ENCODE results near the gene SLC25A17.
"Not testable (repeated sequence)": the region's sequence is repeated elsewhere in the genome, so short reads cannot be mapped to it uniquely, and the experiment has no call there.

Gene SLC25A17

GRCh38 chr22:40759294-40759840 lies 59.8 kb downstream of the SLC25A17 start:
- TF ChIP-seq CTCF (IDR thresholded peaks at IDR 0.05): no peak
- no peaks in the 10 kb centered on the region for H3K36me3 ChIP-seq
- no peaks in the 10 kb centered on the region for H3K9me3 ChIP-seq
- no peak overlapping the region for H3K4me3 ChIP-seq (ENCODE audit: low read depth in 1 of 2, low read length in 1 of 2)
- no peaks in the 10 kb centered on the region for H3K27me3 ChIP-seq
- no peak overlapping the region for H3K27ac ChIP-seq
- H3K4me1 ChIP-seq (ENCODE audit: control insufficient read depth in 1 of 2, insufficient read depth in 1 of 2, low read depth in 1 of 2, low read length in 1 of 2): no peaks in the 10 kb centered on the region

- H3K4me3 ChIP-seq (ENCODE audit: low read depth in 1 of 2, low read length in 1 of 2); H3K9me3 ChIP-seq; H3K4me1 ChIP-seq (ENCODE audit: control insufficient read depth in 1 of 2, insufficient read depth in 1 of 2, low read depth in 1 of 2, low read length in 1 of 2); H3K27ac ChIP-seq; H3K36me3 ChIP-seq; H3K27me3 ChIP-seq: not testable (repeated sequence)
These were observed 60.3 kb downstream of the SLC25A17 start for GRCh38 chr22:40758851-40759250.

GRCh38 chr22:40758390-40758789 lies 60.8 kb downstream of the SLC25A17 start:
- no peak overlapping the region for H3K27ac ChIP-seq
- H3K4me3 ChIP-seq (ENCODE audit: low read depth in 1 of 2, low read length in 1 of 2): no peak overlapping the region
- H3K27me3 ChIP-seq: no peaks in the 10 kb centered on the region
- no peak for TF ChIP-seq CTCF (IDR thresholded peaks at IDR 0.05)
- no peaks in the 10 kb centered on the region for H3K9me3 ChIP-seq
- no peaks in the 10 kb centered on the region for H3K4me1 ChIP-seq (ENCODE audit: control insufficient read depth in 1 of 2, insufficient read depth in 1 of 2, low read depth in 1 of 2, low read length in 1 of 2)
- H3K36me3 ChIP-seq: no peaks in the 10 kb centered on the region

GRCh38 chr22:40757071-40757470 lies 62.1 kb downstream of the SLC25A17 start:
- H3K36me3 ChIP-seq: no peaks in the 10 kb centered on the region
- no peaks in the 10 kb centered on the region for H3K4me1 ChIP-seq (ENCODE audit: control insufficient read depth in 1 of 2, insufficient read depth in 1 of 2, low read depth in 1 of 2, low read length in 1 of 2)
- H3K27ac ChIP-seq: no peak overlapping the region
- no peak for TF ChIP-seq CTCF (IDR thresholded peaks at IDR 0.05)
- no peaks in the 10 kb centered on the region for H3K27me3 ChIP-seq
- no peaks in the 10 kb centered on the region for H3K9me3 ChIP-seq
- H3K4me3 ChIP-seq (ENCODE audit: low read depth in 1 of 2, low read length in 1 of 2): no peak overlapping the region

GRCh38 chr22:40753114-40753513 lies 66.0 kb downstream of the SLC25A17 start:
- Histone ChIP-seq H3K36me3 (no peaks in the 10 kb centered on the region), H3K27me3 (no peaks in the 10 kb centered on the region), H3K9me3 (no peaks in the 10 kb centered on the region), H3K4me3 (ENCODE audit: low read depth in 1 of 2, low read length in 1 of 2) (no peak overlapping the region), H3K27ac (no peak overlapping the region), H3K4me1 (ENCODE audit: control insufficient read depth in 1 of 2, insufficient read depth in 1 of 2, low read depth in 1 of 2, low read length in 1 of 2) (no peaks in the 10 kb centered on the region)
- no peak for TF ChIP-seq CTCF (IDR thresholded peaks at IDR 0.05)

GRCh38 chr22:40751250-40751649 lies 67.9 kb downstream of the SLC25A17 start:
- Histone ChIP-seq H3K27me3 (peaks cover 4% of the 10 kb centered on the region), H3K4me3 (ENCODE audit: low read depth in 1 of 2, low read length in 1 of 2) (no peak overlapping the region)
- TF ChIP-seq CTCF (IDR thresholded peaks at IDR 0.05): no peak

More at GRCh38 chr22:40751250-40751649, 67.9 kb downstream of the SLC25A17 start:
- Histone ChIP-seq H3K36me3 (no peaks in the 10 kb centered on the region), H3K9me3 (no peaks in the 10 kb centered on the region), H3K27ac (no peak overlapping the region), H3K4me1 (ENCODE audit: control insufficient read depth in 1 of 2, insufficient read depth in 1 of 2, low read depth in 1 of 2, low read length in 1 of 2) (no peaks in the 10 kb centered on the region)

Measured in neutrophil (primary cell).